NCI-H1048 (cell line): ENCODE measurements around the gene PID1.
"Not testable (repeated sequence)": the region's sequence is repeated elsewhere in the genome, so short reads cannot be mapped to it uniquely, and the experiment has no call there.

Experiments
- DNase-seq: peaks from one replicate; lab custom pipeline; 2025; lab: John Stamatoyannopoulos, UW

Gene PID1

GRCh38 chr2:229111744-229112143, 159.3 kb downstream of the PID1 start:
- no peak for DNase-seq

GRCh38 chr2:229109195-229109594, 161.9 kb downstream of the PID1 start:
- no peak for DNase-seq

DNA sequence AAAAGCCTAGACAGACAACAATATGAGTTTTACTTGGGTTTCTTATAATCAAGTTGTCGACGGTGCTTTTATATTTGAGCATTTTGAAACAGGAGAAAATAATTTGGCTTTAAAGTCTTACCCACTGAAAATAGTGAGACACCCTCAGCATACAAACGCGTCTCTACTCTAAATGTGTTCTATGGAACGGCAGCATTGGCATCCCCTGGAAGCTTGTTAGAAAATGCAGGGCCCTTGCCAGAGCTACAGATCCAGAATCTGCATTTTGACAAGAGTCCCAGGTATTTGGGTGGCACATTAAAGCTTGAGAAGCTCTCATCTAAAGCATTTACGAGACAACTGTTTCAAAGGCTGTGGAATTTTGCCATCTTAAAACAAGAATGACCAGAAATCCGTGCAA, 163.5 kb downstream of the PID1 start:
- no peak for DNase-seq

- no peak for DNase-seq
Measured at GRCh38 chr2:229104974-229105387, 166.1 kb downstream of the PID1 start.

DNA sequence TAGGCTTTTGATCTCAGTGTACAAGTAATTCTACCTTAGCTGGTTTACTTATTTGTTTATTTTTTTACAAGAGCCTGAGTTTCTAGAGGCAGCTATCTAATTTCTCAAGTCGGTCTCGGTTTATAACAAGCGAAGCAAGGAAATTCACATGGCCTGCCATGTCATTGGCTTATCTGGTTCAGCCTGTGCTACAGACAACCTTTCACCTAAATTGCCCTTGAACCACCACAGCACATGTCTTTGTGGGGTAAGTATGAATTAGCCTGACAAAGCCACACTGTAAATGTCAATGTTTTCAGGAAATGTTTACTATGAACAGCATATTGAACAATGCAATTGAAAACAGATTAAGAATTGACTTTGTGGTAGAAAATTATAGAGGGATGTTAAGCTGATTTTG, 167.1 kb downstream of the PID1 start:
- DNase-seq: no peak

GRCh38 chr2:229101314-229101713, 169.8 kb downstream of the PID1 start:
- DNase-seq: no peak

- no peak for DNase-seq
Measured at GRCh38 chr2:229099231-229099630, 171.9 kb downstream of the PID1 start.

DNA sequence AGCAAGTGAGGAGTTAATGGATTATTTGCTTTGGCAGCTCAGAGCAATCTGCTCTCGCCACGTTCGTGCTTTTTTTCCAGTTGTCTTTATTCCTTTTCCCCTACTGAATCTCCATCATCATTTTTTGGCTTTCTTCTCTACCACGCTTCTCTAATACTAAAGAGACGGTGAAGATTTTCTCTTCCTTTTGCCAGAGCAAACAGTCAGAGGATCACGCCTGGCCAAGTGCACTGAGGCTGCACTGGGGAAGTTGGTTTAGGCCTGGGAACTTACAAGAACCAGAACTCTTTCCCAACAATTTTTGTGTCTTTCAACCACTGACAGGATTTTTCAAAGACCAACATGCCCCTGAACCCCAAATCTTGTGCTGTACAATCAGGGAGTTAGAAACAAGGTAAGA, 172.3 kb downstream of the PID1 start:
- DNase-seq: no peak

GRCh38 chr2:229096409-229097066, 174.5 kb downstream of the PID1 start:
- DNase-seq: no peak

GRCh38 chr2:229095472-229095871, 175.6 kb downstream of the PID1 start:
- no peak for DNase-seq

DNA sequence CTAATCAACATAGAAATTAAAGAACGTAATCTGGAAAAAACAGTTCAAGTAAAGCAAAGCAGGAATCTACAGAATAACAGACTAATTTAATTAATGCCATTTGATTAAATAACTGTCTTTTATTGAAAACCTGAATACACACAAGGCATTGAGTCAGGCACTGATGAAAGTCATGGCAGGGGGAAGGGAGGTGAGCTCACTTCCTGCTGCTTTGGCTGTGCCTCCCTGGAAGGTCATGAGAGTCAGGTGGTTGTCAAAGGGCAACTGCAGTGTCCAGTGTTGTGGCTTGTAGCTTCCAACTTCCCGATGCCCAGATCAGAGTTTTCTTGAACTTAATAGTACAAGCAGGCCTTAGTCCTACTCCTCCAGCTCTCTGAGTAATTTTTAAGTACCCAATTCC, 180.9 kb downstream of the PID1 start:
- DNase-seq: no peak

GRCh38 chr2:229089776-229090175, 181.3 kb downstream of the PID1 start:
- no peak for DNase-seq

- DNase-seq: no peak
Measured at GRCh38 chr2:229088966-229089700, 182.0 kb downstream of the PID1 start.

GRCh38 chr2:229088517-229088913, 182.6 kb downstream of the PID1 start:
- DNase-seq: no peak

DNA sequence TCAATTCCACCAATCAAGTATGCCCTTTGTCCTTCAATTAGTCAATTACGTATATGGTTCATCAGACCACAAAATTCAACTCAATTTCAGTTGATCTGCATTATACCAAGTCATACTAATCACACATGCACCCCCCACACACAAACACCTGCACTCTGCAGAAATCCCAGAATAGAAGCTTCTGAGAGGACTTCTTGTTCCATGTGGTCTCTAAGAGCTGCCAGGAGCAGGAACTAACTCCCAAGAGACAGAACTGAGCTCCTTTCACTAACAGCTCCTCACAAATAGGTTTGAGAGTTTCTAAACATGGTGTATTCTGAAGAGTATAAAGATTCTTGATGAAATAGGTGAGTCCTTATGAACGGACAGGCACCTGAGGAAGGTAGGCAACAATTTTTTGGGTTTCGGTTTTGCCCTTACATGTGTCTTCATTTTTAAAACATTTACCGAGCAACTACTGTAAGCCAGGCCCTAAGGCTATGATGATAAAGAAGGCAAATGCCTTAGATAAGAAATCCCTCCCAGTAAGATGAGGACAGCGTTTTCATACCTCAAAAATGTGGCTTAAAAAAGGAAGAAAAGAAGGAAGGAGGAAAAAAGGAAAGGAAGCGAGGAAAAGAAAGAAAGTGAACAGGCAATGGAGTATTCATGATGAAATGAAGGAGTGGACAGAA, 183.1 kb downstream of the PID1 start:
- no peak for DNase-seq

DNA sequence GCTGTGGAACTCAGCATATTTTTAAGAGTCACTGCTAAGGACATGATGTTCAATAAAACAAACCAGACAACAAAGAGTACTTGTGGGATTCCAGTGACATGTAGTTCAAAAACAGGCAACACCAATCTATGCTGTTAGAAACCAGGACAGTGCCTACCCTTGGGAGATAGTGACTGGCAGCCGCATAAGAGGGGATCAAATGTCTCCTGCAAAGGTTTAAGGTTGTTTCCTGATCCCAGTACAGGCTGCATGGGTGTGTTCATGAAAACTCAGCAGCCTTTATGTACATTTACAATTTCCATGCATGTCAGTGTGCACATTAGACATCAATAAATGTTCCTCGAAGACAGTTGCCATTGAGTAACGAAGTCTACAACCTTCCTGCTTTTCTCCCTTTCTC, 183.8 kb downstream of the PID1 start:
- no peak for DNase-seq

- DNase-seq: no peak
Measured at GRCh38 chr2:229085439-229085838, 185.6 kb downstream of the PID1 start.

- no peak for DNase-seq
Measured at GRCh38 chr2:229084447-229084846, 186.6 kb downstream of the PID1 start.

- no peak for DNase-seq
Measured at GRCh38 chr2:229083606-229084340, 187.3 kb downstream of the PID1 start.

GRCh38 chr2:229081411-229081810, 189.7 kb downstream of the PID1 start:
- DNase-seq: no peak

- DNase-seq: no peak
Measured at GRCh38 chr2:229080172-229080571, 190.9 kb downstream of the PID1 start.

GRCh38 chr2:229076886-229077285, 194.2 kb downstream of the PID1 start:
- not testable (repeated sequence) for DNase-seq

GRCh38 chr2:229073935-229074334, 197.2 kb downstream of the PID1 start:
- no peak for DNase-seq
